GM23248 (cell line): ENCODE measurements around the gene PF4V1.

Source experiments
- EZH2 ChIP-seq: fragments of 200-600 bp; sonication (generic); IDR thresholded peaks from 2 replicates; pipeline ENCODE4 v1.6.1; 2018; ENCODE audit warnings: antibody characterized with exemption, mild to moderate bottlenecking; ENCODE audit not compliant: insufficient read depth, poor library complexity, severe bottlenecking
- EZH2phosphoT487 ChIP-seq: fragments of 200-600 bp; sonication (generic); IDR thresholded peaks from 2 replicates; pipeline ENCODE4 v1.6.1; 2018; ENCODE audit warnings: antibody characterized with exemption, moderate library complexity, mild to moderate bottlenecking, low read depth; ENCODE audit not compliant: insufficient read depth

DNA sequence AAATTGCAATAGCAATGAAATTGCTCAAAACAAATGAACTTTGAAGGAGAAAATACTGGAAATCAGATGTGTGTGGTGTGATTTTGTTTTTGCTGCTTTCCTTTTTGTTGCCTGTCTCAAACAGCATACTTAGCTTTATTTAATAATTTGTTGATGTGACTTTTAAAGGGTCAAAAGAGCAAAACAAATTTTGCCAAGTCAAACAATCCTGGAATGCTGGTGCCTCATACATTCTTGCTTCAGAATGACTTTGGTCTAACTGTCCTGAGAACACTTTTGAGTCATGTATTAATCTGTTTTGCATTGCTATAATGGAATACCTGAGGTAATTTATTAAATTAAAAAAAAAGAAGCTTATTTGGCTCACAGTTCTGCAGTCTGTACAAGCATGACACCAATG, 3.4 kb downstream of the PF4V1 start:
- TF ChIP-seq EZH2: no peak
- no peak for TF ChIP-seq EZH2phosphoT487
